HG03460 (cell line): ENCODE measurements around the gene DKK2.

ENCODE experiments used
- ATAC-seq: cut with Tn5 transposase; IDR thresholded peaks from one replicate; pipeline ENCODE4 v1.9.1; 2021; ENCODE audit not compliant: unreplicated experiment

Gene DKK2

GRCh38 chr4:107017443-107018343 is 18.4 kb downstream of the DKK2 start:
- no peak for ATAC-seq

DNA sequence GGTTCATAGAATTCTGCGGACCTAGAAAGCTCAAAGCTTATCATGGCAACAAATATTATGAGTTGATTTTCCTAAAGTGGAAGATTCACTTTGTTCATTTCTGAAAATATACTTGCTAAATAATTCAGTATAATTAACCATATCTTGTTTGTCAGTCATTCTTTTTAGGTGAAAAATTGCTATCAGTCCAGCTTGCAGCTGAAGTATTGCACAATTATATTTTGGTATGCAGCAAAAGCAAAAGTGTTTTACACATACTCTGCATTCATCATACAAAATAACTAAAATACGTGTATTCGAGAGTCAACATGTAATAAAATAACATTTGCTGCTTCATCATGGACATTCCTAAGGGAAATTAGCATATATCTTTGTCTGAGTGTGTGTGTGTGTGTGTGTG is 24.8 kb downstream of the DKK2 start:
- no peak for ATAC-seq

- ATAC-seq: no peak
These were observed 26.7 kb downstream of the DKK2 start for GRCh38 chr4:107009196-107009968.

- no peak for ATAC-seq
These were observed 28.0 kb downstream of the DKK2 start for GRCh38 chr4:107008115-107008514.

DNA sequence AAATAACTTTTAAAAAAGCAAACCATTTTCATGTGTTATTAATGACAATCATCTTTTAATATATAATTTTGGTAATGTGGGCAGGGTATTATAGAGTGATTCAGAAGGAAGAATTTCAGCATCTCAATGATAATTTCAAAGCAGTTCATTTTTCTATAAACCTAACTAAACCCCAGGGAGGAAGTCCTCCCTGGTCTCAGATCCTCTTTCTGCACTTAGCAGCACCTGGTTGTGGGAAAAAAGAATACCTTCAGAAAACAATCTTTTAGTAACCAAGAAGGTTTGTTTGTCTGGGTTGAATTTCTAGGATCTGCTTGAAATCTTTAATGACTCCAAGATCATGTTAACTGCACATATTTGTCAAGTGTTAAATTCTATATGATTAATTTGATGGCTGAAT is 29.9 kb downstream of the DKK2 start:
- ATAC-seq: no peak

GRCh38 chr4:106996490-106996889 is 39.6 kb downstream of the DKK2 start:
- ATAC-seq: no peak

DNA sequence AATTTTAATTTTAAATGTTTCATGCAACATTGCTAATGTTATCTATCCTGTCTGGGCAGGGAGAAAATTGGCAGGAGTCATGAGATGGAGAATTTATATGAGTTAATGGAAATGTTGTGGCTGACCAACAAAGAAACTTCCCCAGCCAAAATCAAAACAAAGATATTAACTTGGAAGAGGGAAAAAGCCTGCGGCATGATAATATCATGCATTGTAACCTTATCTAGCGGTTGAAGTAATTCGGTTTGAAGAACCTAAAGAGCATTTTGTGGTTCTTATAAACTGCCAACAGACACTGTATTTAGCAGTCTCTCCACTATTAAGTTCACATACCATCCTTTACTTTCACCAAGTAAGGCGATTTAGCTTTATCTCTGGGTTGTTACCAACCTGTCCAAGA is 42.3 kb downstream of the DKK2 start:
- ATAC-seq: no peak

DNA sequence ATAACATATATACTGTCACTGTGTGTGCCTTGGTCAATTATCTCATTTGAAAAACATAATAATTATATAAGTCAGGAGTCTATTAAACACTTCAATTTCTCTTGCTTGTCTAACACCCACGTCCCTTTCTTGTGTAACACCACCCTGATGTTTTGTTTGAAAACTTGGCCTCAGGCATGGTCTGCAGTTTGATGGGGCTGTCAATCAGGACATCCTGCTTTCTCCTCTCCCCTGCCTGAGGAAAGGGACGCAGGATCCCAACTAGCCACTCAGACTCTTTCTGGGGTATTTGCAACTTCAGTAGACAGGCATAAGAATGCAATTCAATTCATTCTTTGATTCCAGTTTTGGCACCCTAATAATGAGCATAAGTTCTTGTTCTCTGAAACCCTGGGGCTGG is 48.8 kb downstream of the DKK2 start:
- no peak for ATAC-seq

DNA sequence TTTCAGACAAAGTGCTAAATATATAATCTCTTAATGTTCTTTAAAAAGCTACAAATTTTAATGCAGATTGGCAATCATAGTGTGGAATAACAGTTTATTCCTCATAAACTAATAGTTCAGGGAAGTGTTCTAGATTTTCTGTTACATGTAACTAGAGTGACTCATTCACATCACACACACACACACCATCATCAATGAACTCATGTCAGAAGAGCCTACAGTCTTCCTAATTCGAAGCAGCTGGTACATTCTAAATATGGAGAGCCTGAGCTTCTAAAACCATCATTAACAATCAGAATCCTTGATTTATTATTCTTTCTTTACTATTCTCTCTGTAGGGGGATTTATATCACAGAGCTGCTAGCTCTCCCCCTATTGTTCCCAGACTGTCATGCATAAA is 49.6 kb downstream of the DKK2 start:
- no peak for ATAC-seq

DNA sequence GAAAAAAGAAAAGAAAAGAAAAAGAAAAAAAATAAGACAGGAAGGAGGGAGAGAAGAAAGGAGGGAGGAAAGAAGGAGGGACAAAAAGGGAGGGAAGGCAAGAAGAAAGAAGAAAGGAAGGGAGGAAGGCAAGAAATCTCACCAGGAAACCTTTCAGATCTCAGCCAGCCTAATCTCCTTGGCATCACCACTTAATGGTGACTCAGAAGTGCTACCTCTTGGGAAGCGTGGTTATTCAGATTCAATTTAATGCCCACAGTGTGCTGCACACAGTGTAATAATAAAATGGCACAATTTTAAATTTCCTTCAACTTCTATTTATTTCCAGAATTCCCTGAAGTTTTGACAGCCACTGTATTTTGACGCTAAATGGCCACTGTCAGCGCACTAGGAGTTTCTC is 50.3 kb downstream of the DKK2 start:
- ATAC-seq: no peak

DNA sequence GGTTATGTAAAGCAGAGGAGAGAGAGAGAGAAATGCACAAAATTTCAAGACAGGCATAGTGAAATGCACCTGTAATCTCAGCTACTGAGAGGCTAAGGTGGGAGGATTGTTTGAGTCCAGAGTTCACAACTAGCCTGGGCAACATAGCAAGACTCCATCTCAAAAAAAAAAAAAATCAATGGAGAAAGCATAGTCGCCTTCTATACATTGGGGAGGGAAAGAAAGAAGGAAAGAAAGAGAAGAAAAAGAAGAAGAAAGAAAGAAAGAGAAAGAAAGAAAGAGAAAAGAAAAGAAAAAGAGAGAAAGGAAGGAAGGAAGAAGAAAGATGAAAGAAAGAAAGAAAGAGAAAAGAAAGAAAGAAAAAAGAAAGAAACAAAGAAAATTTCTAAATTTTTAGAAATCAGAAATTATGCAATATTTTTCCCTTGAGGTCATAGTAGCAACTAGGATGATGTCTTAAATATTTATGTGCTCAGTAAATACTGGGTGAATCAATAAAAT is 53.4 kb downstream of the DKK2 start:
- ATAC-seq: no peak

DNA sequence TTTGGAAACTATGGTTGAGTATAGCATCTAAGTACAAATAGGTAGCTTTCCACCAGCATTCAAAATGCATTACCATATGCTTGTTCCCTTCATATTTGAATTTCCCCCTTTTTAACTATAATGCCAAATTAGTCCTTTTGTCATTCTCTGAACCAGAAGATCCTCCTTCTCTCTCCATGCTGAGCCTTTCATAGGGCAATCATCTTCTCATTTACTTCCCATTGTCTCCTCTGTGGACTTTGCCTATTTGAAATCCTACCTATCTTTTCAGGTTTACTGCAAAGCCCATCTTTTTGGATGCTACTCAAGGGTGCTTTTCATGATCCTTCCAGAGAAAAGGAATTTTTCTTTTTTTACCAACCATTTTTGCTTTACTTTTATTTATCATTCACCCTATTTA is 54.7 kb downstream of the DKK2 start:
- no peak for ATAC-seq

DNA sequence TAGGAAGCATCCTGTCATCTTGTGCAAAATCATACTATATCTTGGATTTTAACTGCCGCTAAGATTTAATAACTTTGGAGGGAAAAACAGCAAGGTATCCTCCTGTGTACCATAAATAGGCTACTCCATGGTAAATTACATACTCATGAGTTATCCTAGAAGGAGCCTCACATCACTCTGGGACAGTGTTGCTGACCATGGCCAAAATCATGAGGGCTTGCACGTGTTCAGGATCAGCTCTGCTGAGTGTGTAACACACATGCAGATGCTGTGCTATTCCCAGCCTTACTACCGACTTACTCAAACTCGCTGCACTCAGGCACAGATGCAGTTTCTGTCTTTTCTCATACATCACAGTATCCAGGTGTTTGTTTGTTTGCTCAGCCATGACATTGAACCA is 56.6 kb downstream of the DKK2 start:
- ATAC-seq: no peak

DNA sequence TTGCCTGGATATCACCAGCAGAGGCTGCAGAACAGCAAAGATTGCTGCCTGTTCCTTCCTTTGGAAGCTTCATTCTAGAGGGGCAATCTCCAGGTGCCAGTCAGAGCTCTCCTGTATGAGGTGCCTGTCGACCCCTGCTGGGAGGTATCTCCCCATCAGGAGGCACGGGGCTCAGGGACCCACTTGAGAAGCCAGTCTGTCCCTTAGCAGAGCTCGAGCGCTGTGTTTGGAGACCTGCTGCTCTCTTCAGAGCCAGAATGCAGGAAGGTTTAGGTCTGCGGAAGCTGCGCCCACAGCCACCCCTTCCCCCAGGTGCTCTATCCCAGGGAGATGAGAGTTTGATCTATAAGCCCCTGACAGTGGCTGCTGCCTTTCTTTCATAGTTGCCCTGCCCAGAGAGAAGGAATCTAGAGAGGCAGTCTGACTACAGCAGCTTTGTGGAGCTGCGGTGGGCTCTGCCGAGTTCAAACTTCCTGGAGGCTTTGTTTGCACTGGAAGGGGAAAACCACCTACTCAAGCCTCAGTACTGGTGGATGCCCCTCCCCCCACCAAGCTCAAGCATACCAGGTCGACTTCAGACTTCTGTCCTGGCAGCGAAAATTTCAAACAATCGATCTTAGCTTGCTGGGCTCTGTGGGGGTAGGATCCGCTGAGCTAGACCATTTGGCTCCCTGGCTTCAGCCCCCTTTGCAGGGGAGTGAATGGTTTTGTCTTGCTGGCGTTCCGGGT is 57.9 kb downstream of the DKK2 start:
- no peak for ATAC-seq

GRCh38 chr4:106971636-106972035 is 64.5 kb downstream of the DKK2 start:
- ATAC-seq: no peak

DNA sequence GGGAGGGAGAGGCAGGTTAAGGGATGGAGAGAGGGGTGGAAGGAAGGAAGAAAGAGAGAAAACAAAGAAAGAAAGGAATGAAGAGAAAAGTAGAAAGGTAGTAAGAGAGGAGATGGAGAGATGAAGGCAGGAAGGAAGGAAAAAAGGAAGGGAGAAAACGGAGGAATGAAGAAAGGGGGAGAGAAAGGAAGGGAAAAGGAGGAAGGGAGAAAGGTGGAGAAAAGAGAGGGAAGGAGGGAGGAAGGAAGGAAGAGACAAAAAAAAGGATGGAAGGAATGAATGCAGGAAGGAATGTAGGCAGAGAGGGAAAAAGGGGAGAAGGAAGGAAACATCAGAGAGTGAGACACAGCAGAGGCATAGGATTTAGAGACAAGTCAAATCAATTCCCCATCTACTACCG is 68.2 kb downstream of the DKK2 start:
- no peak for ATAC-seq

DNA sequence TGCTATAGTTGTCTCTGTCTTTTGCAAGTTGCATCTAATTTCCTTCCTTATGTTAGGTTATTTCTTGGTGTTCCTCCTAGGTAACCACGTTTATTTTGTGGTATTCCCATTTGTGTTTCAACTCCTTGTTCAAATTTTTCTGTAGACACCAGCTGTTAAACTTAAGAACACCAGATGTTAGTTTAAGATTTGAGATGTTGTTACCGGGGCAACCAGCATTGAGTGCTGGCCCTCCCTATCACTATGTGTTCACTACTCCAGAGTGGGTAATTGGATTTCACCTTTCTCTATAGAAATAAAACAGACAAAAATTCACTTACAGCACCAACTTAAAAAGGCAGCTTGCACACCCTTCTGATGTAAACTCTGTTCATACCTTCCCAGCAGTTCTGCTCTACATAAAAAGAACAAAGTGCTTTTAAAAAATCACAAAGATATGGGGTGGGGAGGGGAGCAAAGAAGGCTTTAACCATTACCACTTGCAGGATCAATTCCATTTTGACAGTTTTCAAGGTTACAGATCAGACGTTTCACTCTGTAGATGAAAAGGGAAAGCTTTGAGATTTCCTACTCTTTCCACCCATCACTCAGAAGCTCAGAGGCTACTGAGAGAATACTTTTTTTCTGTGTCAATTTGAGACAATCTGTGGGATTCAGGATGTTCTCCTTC is 82.9 kb downstream of the DKK2 start:
- ATAC-seq: no peak

DNA sequence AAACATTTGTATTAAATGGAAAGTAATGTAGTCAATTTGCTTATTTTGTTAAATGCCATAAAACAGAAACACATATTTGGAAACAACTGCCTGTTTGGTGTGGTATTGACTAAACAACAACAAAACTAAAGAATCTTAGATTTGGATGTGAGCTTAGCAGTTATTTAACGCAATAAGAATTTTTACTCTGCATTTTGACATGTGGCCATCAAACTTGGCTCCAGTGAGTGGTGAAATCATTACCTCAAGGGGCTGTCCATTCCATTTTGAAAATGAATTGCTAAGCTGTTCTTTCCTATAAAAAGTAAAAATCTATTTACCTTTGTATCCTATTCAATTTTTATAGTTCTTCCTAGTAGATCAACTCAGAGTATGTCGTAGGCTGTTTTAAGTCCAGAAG is 84.2 kb downstream of the DKK2 start:
- no peak for ATAC-seq

DNA sequence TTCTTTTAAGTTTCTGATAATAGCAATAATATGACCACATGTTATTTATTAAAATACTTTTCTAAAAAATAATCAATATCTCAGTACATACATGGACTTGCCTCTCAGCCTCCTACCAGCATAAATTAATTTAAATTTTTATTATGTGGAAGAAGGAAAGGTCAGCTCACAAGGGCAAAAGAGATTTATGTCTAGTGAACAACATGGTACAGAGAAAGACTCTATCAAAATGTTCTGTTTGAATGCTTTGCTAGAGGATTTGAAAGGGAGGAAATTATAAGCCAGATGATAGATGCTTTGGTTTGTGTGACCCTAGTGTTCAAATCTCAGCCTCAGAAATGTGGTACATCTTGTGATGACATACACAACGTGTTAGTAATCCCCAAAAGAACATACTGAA is 94.3 kb downstream of the DKK2 start:
- no peak for ATAC-seq

DNA sequence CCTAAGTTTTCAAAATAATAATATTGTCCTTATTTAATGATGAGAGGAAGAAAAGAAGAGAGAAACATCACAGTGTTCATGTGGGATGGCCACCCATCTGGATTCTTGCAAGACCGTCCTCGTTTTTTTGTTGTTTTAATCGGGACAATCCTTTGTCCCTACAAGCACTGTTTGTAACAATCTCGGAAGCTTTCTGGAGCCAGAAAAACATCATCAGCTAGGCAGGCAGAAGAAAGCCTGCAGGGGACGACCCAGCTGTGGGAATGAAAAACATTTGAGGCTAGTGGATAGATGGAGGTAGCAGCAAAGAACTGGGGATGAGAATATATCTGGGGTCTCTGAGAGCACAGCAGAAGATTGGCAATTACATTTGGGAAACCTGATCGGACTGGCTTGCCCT is 105.6 kb downstream of the DKK2 start:
- ATAC-seq: no peak

GRCh38 chr4:106929248-106929647 is 106.9 kb downstream of the DKK2 start:
- no peak for ATAC-seq
